Brain microvascular endothelial cell (primary cell): Measurements from ENCODE around the gene CKM.

Experiments
- DNase-seq: peaks from one replicate; pipeline ENCODE4 v3.0.0-alpha.2; 2020
- H3K27ac ChIP-seq: fragments of 250-450 bp; sonication (Bioruptor Pico); 2 replicates; pipeline ENCODE4 v1.5.1; 2020; ENCODE audit warnings: mild to moderate bottlenecking, moderate library complexity
- H3K27me3 ChIP-seq: fragments of 250-450 bp; sonication (Bioruptor Pico); replicated peaks from 2 replicates; pipeline ENCODE4 v1.5.1; 2020; ENCODE audit warnings: mild to moderate bottlenecking
- H3K36me3 ChIP-seq: fragments of 250-450 bp; sonication (Bioruptor Pico); replicated peaks from 2 replicates; pipeline ENCODE4 v1.5.1; 2020; ENCODE audit warnings: mild to moderate bottlenecking
- H3K4me3 ChIP-seq: 2 replicates; pipeline ENCODE4 v1.5.1; 2011; ENCODE audit warnings: low read depth, mild to moderate bottlenecking, control low read depth, low read length, moderate library complexity
- CTCF ChIP-seq: IDR thresholded peaks from 2 replicates; pipeline ENCODE4 v1.5.1; 2011; ENCODE audit warnings: low read depth, mild to moderate bottlenecking, moderate library complexity, low read length, control low read depth, inconsistent platforms; ENCODE audit errors: missing control alignments
- in situ Hi-C: cut with HindIII; loops from 2 replicates; pipeline ENCODE4 v1.10.0; 2017; ENCODE audit warnings: low sequenced_read_pairs, low pct_ligation_motif_present

The CKM gene

GRCh38 chr19:45348367-45349125 lies 25.9 kb upstream of the CKM start:
- no peak for DNase-seq
- no peak for TF ChIP-seq CTCF
- Histone ChIP-seq H3K36me3 (peaks cover 32% of the 10 kb centered on the region), H3K4me3 (no peak overlapping the region), H3K27me3 (no peaks in the 10 kb centered on the region), H3K27ac (no peak overlapping the region)
- in situ Hi-C loops, result no loop called here

- TF ChIP-seq CTCF, result no peak
- Histone ChIP-seq H3K27me3 (no peaks in the 10 kb centered on the region), H3K36me3 (peaks cover 26% of the 10 kb centered on the region), H3K4me3 (no peak overlapping the region), H3K27ac (no peak overlapping the region)
- in situ Hi-C loops, result no loop called here
- no peak for DNase-seq
Observed at GRCh38 chr19:45347570-45348366, 25.1 kb upstream of the CKM start.

- H3K27ac ChIP-seq, result no peak overlapping the region
- peak; percentile 6 for TF ChIP-seq CTCF
- H3K4me3 ChIP-seq, result no peak overlapping the region
- H3K36me3 ChIP-seq, result peaks cover 15% of the 10 kb centered on the region
- no peak for DNase-seq
- no peaks in the 10 kb centered on the region for H3K27me3 ChIP-seq
- in situ Hi-C loops, result no loop called here
Observed at GRCh38 chr19:45346449-45346848, 23.8 kb upstream of the CKM start.

GRCh38 chr19:45345506-45345860 lies 22.8 kb upstream of the CKM start:
- in situ Hi-C loops, result no loop called here
- Histone ChIP-seq H3K36me3 (peaks cover 6% of the 10 kb centered on the region), H3K4me3 (no peak overlapping the region), H3K27me3 (no peaks in the 10 kb centered on the region), H3K27ac (no peak overlapping the region)
- no peak for DNase-seq
- no peak for TF ChIP-seq CTCF

- DNase-seq, result no peak
- no peak for TF ChIP-seq CTCF
- peaks cover 3% of the 10 kb centered on the region for H3K36me3 ChIP-seq
- in situ Hi-C loops, result no loop called here
- H3K4me3 ChIP-seq, result no peak overlapping the region
- H3K27ac ChIP-seq, result no peak overlapping the region
- H3K27me3 ChIP-seq, result no peaks in the 10 kb centered on the region
Observed at GRCh38 chr19:45344621-45345505, 22.2 kb upstream of the CKM start.
